Measurements from ENCODE around the gene MPST.

MPST gene

DNA sequence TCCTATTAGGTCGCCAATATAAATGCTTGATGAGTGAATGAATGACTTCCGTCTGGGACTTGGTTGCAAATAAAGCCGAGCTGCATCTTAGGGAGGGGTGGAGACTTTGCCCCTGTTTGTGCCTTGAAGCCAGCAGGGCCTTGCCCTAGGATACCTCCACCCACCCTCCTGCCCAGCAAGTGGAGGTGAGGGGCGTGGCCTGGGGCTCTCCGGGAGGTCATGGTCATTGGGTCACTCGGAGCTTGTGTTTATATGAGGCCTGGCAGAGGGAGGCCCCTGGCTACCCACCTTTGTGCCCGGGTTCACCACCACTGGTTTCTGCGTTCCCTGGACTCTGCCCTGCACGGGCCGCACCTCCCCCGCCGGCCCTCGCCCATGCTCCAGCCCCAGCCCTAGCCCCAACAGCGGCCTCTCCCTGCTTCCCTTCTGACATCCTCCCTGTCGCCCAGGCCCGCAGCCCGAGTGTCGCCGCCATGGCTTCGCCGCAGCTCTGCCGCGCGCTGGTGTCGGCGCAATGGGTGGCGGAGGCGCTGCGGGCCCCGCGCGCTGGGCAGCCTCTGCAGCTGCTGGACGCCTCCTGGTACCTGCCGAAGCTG lies 4.3 kb downstream of the MPST start:
- DNase-seq: no peak

DNA sequence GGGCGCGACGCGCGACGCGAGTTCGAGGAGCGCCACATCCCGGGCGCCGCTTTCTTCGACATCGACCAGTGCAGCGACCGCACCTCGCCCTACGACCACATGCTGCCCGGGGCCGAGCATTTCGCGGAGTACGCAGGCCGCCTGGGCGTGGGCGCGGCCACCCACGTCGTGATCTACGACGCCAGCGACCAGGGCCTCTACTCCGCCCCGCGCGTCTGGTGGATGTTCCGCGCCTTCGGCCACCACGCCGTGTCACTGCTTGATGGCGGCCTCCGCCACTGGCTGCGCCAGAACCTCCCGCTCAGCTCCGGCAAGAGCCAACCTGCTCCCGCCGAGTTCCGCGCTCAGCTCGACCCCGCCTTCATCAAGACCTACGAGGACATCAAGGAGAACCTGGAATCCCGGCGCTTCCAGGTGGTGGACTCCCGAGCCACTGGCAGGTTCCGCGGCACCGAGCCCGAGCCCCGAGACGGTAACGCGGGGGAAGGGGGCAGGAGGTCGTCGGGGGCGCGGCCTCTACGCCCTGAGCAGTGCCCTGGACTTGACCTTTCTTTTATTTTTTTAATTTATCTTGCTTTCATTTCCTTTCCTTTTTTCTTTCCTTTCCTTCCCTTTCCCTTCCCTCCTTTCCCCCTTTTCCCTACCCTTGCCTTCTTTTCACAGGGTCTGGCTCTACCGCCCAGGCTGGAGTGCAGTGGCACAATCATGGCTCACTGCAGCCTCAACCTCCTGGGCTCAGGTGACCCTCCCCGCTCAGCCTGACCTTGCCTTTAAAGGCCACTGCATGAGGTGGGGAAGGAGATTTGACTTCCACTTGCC lies 5.0 kb downstream of the MPST start:
- no peak for DNase-seq

DNA sequence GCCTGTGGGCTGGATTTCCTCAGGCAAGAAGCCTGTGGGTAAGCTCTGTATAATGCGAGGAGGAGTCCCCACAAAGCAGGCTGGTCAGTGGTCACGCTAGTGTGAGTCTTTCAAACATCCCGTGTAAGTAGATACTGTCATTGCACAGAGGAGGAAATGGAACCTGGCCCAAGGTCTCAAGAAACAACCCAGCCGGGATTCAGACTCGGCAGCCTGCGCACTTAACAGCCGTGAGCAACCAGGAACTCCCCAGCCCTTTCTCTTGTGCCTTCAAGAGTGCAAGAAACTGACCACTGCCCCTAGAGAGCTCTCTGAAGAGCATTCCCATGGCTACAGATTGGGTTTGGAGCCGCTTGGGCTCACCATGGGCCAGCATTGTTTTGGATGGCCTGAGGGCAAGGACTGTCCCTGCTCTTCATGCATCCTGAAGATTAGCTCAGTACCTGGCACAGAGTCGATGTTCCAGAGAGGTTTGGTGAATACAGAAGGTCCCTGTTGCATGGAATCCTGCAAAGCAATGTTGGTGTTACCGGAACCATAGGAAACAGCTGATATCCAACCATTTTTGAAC lies 6.0 kb downstream of the MPST start:
- no peak for DNase-seq

DNA sequence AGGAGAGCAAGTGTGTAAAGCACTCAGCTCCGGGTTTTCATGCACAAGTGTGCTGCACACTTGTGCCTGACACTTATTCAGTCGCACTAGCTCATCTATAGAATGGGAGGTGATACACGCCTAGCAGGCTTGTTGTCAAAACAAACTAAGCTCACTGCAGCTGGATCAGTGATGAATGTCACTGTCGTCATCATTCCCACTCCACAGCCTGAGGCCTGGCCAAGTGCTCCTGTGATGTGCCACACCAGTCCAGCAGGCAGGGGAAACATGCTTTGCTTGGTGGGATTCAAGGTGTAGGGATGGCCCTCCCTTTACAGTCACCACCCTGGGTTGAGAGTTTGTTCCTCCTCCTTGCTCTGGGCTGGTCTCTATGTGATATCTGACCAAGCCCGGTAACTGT lies 6.8 kb downstream of the MPST start:
- no peak for DNase-seq

DNA sequence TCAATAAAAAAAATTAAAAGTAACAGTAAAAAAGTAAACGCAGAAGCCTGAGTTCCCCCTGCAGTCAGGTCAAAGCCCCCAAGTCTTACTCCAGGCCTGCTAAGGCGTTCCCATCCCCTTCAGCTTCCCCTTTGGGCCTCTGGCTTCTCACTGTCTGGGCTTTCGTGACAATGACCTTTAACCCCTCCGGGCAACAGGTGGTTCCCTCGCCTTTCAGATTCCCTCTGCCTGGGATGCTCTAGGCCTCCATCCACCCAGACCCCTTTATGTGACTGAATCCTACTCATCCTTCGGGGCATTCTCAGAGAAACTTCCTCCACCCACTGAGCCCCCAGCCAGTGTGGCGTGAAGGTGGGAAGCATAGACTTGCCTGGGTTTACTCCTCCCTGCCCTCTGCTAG lies 8.0 kb downstream of the MPST start:
- DNase-seq: no peak

DNA sequence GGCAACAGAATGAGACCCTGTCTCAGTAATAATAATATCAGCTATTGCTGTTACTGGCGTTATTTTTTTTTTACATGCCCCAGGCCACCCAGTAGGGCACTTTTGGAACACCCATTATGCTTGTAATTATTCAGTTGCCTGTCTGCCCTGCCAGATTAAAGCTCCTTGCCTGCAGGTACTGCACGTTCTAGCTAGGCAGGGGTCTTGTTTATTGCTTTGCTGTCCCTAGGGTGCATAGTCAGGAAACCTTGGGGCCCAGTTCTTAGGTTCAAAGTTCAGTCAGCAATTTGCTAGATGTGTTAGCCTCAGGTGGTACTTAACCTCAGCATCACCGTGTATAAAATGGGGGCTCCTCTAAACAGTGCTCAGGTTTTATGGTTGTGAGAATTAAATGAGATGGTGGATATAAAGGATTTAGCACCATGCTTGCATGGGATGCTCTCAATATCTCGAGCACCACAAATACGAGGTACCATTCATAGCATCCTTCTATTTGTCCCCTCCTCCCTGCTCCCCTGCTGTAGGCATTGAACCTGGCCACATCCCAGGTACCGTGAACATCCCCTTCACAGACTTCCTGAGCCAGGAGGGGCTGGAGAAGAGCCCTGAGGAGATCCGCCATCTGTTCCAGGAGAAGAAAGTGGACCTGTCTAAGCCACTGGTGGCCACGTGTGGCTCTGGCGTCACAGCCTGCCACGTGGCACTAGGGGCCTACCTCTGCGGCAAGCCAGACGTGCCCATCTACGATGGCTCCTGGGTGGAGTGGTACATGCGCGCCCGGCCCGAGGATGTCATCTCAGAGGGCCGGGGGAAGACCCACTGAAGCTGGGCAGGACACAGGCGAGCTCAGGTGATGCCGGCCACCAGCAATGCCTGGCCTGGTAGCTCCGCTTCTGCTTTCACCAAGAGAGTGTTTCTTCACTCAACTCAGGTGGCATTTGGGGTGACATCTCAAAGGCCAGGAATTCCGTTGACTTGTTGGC lies 9.4 kb downstream of the MPST start:
- no peak for DNase-seq

DNA sequence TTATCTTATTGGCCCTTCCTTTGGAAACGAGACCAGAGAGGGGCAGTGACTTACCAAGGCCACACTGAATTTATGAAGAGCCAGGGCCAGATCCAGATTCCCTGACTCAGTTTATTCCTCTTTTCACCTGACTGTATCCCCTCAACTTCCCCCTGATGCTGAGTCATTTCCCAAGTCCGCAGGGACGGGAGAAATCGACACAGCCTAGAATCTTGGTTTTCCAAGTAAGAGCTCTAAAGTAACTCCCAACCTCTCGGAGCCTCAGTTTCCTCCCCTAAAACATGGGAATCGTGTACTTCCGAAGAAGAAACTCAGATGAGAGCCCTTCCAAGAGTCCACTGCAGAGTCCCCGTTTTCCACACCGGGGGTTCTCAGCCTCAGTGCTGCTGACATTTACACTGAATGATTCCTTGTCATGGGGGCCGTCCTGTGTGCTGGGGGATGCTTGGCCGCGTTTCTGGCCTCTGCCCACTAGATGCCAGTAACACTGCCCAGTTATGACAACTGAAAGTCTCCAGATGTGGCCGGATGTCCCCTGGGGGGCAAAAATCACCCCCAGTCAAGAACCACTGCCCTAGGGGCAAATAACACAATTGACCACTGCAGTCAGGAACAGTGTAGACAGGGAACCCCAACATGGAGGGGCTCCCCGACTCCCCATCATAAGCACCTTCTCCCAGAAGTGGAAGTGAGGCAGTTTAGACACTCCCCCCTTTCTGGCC lies 11.2 kb downstream of the MPST start:
- DNase-seq: no peak

DNA sequence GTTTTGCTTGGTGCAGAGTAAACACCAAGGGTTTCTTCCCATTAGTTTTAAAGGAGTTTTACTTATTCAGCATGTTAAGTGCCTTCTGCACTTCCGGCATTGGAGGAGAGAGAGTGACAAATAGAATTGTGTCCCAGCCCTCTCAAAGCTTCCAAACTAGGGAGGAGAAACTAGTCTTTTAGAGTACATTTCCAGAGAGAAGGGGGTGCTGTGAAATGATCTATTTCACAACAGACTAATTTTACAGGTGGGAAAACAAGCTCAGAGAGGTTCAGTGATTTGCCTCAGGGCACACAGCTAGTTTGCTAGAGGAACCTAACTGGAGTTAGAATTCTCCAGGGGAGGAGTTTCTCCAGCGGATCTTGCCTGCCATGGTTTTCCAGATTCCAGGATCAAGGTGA lies 12.6 kb downstream of the MPST start:
- DNase-seq: no peak

DNA sequence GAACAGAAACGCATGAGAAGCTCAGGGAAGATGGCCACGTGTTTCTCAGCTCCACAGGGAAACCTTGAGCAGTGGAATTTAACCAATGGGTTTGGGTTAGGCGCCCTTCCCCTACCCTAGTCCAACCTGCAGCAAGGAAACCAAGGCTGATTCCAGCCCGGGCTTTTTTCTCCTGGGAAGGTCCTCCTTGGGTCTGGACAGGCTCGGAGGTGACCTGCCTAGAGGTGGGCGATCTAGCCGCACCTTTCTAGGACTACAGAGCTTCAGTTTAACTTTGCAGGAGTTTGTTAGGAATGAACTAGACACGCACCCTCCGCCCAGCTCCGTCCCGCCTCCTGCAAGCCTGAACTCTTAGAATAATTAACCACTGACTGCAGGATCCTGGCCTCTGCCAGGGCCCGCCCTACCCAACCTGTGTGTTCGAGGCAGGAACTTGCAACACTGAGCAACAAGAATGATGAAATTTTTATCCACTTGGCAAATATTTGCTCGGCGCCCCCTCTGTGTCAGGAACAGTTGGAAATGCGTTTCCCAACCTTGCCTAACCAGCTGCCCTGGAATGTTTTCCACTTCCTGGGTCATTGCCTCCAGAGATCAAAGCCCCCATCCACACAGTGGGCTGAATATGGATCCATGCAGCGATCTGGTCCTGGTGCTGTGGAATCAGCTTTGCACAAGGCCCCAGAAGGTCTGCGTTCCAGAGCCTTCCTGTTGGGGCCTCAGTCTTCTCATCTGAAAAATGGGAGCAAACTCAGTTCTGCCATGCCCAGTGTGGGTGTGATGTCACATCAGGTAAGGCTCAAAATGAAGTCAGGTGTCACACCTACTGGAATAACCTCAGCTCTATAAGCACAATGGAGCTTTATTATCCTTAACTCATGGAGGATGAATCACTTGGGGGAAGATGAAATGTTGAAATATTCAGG lies 13.3 kb downstream of the MPST start:
- DNase-seq: no peak

DNA sequence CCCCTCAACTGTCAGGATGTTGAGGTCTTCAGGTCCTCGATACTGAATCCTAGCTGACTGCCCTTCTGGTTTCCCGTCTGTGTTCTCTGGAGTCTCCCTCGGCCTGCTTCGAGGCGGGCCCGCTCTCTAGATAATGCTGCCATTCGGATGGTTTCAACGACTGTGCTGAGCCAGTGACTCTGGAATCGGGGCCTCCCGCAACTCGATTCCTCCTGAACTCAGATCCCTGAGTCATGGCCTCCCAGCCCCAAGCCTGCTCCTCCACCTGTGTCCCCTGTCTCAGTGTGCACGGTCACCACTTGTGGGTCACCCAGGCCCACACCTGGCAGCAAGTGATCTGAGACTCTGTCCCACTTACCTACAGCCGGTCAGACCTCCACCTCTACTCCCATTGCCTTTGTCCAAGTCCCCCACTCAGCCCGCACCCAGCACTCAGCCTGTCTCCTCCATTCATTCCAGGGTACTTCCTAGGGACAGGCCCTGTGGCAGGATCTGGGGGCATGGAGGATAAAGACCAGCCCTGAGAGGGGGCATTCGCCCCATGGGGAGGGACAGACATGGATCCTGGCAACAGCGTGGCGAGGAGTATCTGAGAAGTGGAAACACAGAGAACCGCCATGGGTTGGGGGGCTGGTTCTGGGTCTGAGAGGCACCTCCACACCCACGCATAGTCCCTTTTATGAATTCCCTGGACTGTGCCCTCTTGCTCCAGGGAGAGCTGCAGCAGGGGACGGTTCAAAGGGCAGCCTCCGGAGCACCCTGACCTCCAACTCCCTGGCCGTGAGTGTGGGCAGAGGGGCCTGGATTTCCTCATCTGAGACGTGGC lies 14.3 kb downstream of the MPST start:
- no peak for DNase-seq

DNA sequence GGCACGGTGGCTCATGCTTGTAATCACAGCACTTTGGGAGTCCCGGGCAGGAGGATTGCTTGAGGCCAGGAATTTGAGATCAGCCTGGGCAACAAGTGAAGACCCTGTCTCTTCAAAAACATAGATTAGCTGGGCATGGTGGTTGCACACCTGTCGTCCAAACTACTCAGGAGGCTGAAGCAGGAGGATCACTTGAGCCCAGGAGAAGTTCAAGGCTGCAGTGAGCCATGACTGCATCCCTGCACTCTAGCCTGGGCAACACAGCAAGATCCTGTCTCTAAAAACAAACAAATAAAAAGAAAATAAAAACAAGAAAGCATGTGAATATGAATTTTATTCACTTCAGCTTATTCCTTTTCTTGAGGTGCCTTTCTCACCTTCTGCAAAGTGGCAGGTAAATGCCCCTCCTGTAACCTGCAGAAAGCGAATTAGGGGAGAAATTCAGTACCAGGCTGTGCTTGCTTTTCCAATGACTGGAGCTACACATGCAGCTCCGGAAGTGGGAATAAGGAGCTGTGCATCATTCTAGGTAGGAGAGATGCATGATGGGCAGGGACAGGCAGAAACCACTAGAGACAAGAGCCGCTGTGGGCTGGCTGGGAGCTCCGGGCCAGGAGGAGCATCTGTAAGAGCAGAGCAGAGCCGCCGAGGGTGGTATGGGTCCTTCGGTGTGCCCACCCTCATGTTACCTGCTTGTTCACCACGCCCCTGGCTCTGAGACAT lies 17.3 kb downstream of the MPST start:
- DNase-seq: no peak

DNA sequence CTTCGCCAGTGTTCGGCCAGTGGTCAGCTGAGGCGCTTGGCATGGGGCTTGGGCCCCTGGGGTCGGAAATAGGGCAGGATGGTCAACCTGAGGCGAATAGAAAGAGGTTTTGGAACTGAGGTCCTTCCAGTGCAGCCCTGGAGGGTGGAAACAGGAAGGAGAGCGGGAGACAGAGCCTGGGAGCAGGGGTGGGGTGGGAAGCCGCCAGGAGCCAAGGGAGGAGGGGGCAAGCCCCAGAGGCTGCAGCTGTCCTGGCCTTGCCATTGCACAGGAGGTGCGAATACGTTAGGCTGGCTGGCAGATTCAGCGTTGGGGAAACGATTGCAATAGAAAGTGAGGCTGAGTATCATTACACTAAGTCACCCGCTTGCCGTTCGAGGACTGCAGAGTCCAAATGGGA lies 18.1 kb downstream of the MPST start:
- DNase-seq: no peak

DNA sequence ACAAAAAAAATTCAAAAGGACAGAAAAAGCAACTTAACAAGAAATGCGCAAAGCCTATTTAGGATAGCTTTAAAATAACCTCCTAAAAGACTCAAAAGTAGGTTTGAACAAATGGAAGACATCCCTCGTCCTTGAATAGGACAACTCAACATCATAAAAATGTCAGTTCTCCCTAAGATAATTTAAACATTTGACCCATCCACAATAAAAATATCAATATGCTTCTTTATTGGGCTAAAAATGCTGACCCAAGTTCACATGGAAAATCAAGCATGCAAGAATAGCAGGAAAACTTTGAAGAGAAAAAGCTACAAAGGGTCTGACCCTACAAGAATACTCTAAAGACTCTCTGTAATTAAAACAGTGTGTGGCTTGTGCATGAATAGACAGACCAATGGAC lies 19.9 kb downstream of the MPST start:
- DNase-seq: no peak

DNA sequence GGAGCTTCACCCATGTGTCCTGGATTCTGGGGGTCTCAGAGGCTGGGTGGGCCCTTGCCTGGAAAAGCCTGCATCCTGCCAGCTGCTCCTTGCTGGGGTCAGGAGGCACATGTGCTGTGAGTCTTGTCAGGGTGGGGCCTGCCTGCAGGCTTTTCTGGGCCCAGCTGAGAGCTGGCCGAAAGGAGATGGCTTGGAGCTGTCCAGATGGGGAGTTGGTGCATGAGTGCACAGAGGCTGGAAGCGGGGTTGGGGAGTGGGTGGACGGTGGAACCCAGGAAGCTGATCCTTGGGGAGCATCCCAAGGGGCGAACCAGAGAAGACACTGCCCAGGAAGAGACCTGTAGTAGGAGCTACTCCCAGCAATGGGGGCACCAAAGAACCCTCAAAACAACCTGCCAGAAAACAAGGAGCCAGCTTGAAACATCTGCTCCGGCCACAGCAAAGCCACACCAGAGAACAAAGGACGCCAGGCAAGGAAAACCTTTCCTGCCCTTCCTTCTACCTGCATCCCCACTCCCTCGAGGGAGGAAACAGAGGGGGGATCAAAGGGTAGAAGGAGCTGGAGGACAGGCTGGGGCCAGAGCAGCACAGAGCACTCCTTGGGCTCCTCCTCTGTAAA lies 23.8 kb downstream of the MPST start:
- DNase-seq: no peak

DNA sequence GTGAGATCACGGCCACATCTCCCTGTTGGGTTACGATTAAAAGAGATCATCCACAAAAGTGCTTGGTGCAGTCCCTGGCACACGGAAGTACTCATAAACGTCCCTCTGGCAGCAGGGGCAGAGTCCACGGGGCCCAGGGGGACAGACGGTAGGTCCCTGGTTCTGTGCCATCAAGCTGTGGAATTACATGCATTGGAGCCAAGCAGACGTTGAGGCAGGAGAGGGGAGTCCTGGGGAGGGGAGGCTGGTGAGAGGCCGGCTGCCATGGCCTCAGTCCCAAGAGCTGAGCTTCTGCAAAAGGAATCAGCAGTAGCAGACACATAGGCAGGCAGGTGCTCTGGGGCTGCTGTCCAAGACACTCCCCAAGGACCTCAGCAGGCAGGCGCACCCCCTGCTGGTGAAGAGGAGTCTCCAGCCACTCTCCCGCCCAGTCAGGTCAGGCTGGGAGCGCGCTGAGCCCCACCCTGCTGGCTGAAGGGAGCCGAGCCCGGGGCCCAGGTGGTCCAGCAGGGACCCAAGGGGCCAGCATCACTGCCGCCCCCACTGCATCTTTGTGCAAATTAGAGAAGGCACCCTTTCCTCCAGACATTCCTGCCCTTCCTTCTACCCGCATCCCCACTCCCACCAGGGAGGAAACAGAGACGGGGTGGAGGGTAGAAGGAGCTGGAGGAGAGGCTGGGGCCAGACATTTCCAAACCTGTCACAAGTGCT lies 24.4 kb downstream of the MPST start:
- no peak for DNase-seq

DNA sequence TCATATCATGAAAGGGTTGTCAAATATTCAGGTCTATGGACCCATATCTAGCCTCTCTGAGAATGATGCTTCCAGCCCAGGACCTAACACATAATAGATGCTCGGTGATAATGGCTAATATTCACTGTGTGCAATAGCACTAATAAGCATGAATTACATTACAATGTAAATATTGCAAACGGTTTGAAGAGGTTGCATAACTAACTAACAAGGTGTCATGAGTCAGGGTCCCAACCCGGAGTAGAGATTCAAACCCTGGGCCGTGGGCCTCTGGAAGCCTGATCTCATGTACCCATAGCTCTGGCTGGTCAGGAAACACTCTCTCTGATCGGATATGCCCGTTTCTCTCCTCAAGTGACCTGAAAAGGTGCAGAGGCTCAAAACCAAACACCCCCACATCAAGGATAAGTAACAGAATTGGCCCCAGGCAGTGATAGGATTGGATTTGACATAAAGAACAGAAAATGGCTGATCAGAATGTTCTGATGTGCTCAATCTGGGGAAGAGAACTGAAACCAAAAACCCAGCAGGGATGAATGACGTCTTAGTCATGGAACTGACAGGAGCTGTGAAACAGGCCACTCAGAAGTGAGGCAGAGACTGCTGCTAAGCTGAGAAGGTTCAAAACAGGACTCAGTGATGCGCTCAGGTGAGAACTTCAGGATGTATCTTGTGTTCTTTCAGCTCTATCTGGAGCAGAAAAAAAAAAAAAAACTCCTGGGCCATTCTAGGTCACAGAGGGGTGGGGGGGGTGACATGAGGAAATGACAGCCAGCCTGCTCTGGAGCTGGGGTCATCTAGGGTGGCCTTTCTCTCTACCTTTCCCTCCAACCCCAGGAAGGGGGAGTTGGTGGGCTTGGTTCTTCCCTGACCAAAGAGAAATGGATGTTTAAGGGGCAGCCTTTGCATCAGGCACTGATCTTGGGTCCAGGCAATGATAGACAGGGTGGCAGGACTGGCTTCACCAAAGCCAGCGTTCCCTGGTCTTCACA lies 25.4 kb downstream of the MPST start:
- no peak for DNase-seq

DNA sequence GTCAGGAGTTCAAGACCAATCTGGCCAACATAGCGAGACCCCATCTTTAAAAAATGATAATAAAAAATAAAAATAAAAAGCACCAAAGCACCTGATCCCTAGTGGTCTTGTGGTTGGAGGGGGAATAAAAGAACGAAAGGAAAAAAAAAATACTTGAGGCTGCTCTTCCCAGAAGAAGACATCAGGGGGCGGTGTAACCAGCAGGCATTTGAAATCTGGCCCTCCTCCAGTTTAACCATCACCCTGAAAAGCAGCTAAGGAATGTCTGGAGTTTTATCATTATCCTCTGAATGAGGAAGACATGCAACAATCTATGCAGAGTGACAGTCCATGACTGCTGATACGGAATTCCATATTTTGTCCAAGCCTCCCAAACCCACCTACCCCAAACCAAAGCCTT lies 26.4 kb downstream of the MPST start:
- no peak for DNase-seq
